GM06990 (cell line): ENCODE measurements around the gene OLFM1.

Source experiments
- DNase-seq: peaks from one replicate; pipeline ENCODE4 v3.0.0-alpha.2; 2011; ENCODE audit not compliant: insufficient read length; ENCODE audit errors: extremely low read depth
- H3K27me3 ChIP-seq: replicated peaks from 2 replicates; pipeline ENCODE4 v1.6.0; 2011; ENCODE audit warnings: low read length; ENCODE audit not compliant: control insufficient read depth, insufficient read depth
- H3K36me3 ChIP-seq: 2 replicates; pipeline ENCODE4 v1.5.1; 2011; ENCODE audit warnings: low read length; ENCODE audit not compliant: control insufficient read depth, insufficient read depth
- H3K4me3 ChIP-seq: replicated peaks from 2 replicates; pipeline ENCODE4 v1.5.1; 2011; ENCODE audit warnings: low read depth, mild to moderate bottlenecking, control low read depth, low read length
- CTCF ChIP-seq: IDR thresholded peaks from 2 replicates; pipeline ENCODE4 v1.5.1; 2011; ENCODE audit warnings: low read length, control low read depth, mild to moderate bottlenecking, inconsistent platforms; ENCODE audit not compliant: insufficient read depth, poor library complexity, severe bottlenecking

The OLFM1 gene

GRCh38 chr9:135098400-135099105, 11.1 kb downstream of the OLFM1 start:
- H3K4me3 ChIP-seq = no peak overlapping the region
- H3K36me3 ChIP-seq = no peaks in the 10 kb centered on the region
- DNase-seq = no peak
- H3K27me3 ChIP-seq = peaks cover 1% of the 10 kb centered on the region; the same call in 1 of the 2 replicates
- no peak for TF ChIP-seq CTCF

GRCh38 chr9:135099574-135099973, 12.1 kb downstream of the OLFM1 start:
- Histone ChIP-seq H3K36me3 (no peaks in the 10 kb centered on the region), H3K27me3 (peaks cover 1% of the 10 kb centered on the region; the same call in 1 of the 2 replicates), H3K4me3 (no peak overlapping the region)
- DNase-seq = no peak
- TF ChIP-seq CTCF = no peak

GRCh38 chr9:135100241-135100681, 12.8 kb downstream of the OLFM1 start:
- Histone ChIP-seq H3K4me3 (no peak overlapping the region), H3K27me3 (peaks cover 1% of the 10 kb centered on the region; the same call in 1 of the 2 replicates), H3K36me3 (no peaks in the 10 kb centered on the region)
- DNase-seq = no peak
- no peak for TF ChIP-seq CTCF

- peaks cover 1% of the 10 kb centered on the region; the same call in 1 of the 2 replicates for H3K27me3 ChIP-seq
- no peaks in the 10 kb centered on the region for H3K36me3 ChIP-seq
- H3K4me3 ChIP-seq = no peak overlapping the region
- no peak for TF ChIP-seq CTCF
- DNase-seq = no peak
Measured at GRCh38 chr9:135100725-135101410, 13.4 kb downstream of the OLFM1 start.

GRCh38 chr9:135101486-135101885, 14.0 kb downstream of the OLFM1 start:
- no peak overlapping the region for H3K4me3 ChIP-seq
- no peak for TF ChIP-seq CTCF
- H3K36me3 ChIP-seq = no peaks in the 10 kb centered on the region
- no peak for DNase-seq
- H3K27me3 ChIP-seq = peaks cover 1% of the 10 kb centered on the region; the same call in 1 of the 2 replicates
